Loucy (cell line): ENCODE data around the gene FHIT.

Experiments used
- H2AFZ ChIP-seq: fragments of 200-600 bp; sonication (generic); 2 replicates; pipeline ENCODE4 v1.6.0; 2016; ENCODE audit warnings: antibody characterized with exemption, mild to moderate bottlenecking, low read length, moderate library complexity
- H3F3A ChIP-seq: fragments of 200-600 bp; 2 replicates; pipeline ENCODE4 v1.6.0; 2016; ENCODE audit warnings: antibody characterized with exemption, low read depth, mild to moderate bottlenecking
- H3K27me3 ChIP-seq: fragments of 200-600 bp; sonication (generic); 2 replicates; pipeline ENCODE4 v1.6.1; 2014; ENCODE audit warnings: low read length, mild to moderate bottlenecking; ENCODE audit not compliant: insufficient read depth, poor library complexity, severe bottlenecking
- H3K36me3 ChIP-seq: fragments of 200-600 bp; sonication (generic); 2 replicates; pipeline ENCODE4 v1.6.1; 2016; ENCODE audit warnings: low read length; ENCODE audit not compliant: insufficient read depth
- H3K4me1 ChIP-seq: fragments of 200-600 bp; sonication (generic); 2 replicates; pipeline ENCODE4 v1.5.1; 2014; ENCODE audit warnings: low read length, mild to moderate bottlenecking; ENCODE audit not compliant: insufficient read depth, poor library complexity, severe bottlenecking
- H3K4me2 ChIP-seq: fragments of 200-600 bp; sonication (generic); 2 replicates; pipeline ENCODE4 v1.6.0; 2014; ENCODE audit warnings: antibody characterized with exemption, low read length, low read depth, mild to moderate bottlenecking; ENCODE audit not compliant: poor library complexity, severe bottlenecking
- H3K4me3 ChIP-seq: fragments of 200-600 bp; sonication (generic); 2 replicates; pipeline ENCODE4 v1.5.1; 2014; ENCODE audit warnings: low read length, mild to moderate bottlenecking, mixed read lengths; ENCODE audit not compliant: poor library complexity, severe bottlenecking
- H3K79me2 ChIP-seq: fragments of 200-600 bp; sonication (generic); 2 replicates; pipeline ENCODE4 v1.6.1; 2014; ENCODE audit warnings: low read length; ENCODE audit not compliant: insufficient read depth
- H3K9ac ChIP-seq: fragments of 200-600 bp; sonication (generic); 2 replicates; pipeline ENCODE4 v1.6.0; 2014; ENCODE audit warnings: mild to moderate bottlenecking, low read depth, low read length, moderate library complexity; ENCODE audit not compliant: poor library complexity, severe bottlenecking
- H3K9me2 ChIP-seq: fragments of 200-600 bp; sonication (generic); replicated peaks from 2 replicates; pipeline ENCODE4 v1.6.1; 2016; ENCODE audit warnings: low read depth, low read length, mixed read lengths
- H3K9me3 ChIP-seq: fragments of 200-600 bp; sonication (generic); 2 replicates; pipeline ENCODE4 v1.6.1; 2014; ENCODE audit warnings: mild to moderate bottlenecking, antibody characterized with exemption, low read length, low read depth; ENCODE audit not compliant: insufficient read depth
- H4K20me1 ChIP-seq: fragments of 200-600 bp; sonication (generic); 2 replicates; pipeline ENCODE4 v1.6.0; 2014; ENCODE audit warnings: antibody characterized with exemption, low read length, mild to moderate bottlenecking; ENCODE audit not compliant: insufficient read depth, poor library complexity, severe bottlenecking
- EZH2phosphoT487 ChIP-seq: fragments of 200-600 bp; IDR thresholded peaks from 2 replicates; pipeline ENCODE4 v1.6.1; 2018; ENCODE audit warnings: antibody characterized with exemption, mild to moderate bottlenecking, moderate library complexity, borderline replicate concordance
- TF ChIP-seq, protein P1 (sequence below): fragments of 200-600 bp; sonication (generic); conservative IDR thresholded peaks from 2 replicates; pipeline ENCODE4 v1.5.1; 2014; ENCODE audit warnings: mild to moderate bottlenecking, antibody characterized with exemption, low read length

The FHIT gene

GRCh38 chr3:60250206-60250605 lies 1001.0 kb downstream of the FHIT start:
- no peaks in the 10 kb centered on the region for H3K27me3 ChIP-seq
- no peaks in the 10 kb centered on the region for H3F3A ChIP-seq
- H3K9ac ChIP-seq: no peak overlapping the region
- no peaks in the 10 kb centered on the region for H3K4me1 ChIP-seq
- no peaks in the 10 kb centered on the region for H3K36me3 ChIP-seq
- no peaks in the 10 kb centered on the region for H3K9me3 ChIP-seq
- no peaks in the 10 kb centered on the region for H4K20me1 ChIP-seq
- H3K4me2 ChIP-seq: no peak overlapping the region
- TF ChIP-seq, protein P1, sequence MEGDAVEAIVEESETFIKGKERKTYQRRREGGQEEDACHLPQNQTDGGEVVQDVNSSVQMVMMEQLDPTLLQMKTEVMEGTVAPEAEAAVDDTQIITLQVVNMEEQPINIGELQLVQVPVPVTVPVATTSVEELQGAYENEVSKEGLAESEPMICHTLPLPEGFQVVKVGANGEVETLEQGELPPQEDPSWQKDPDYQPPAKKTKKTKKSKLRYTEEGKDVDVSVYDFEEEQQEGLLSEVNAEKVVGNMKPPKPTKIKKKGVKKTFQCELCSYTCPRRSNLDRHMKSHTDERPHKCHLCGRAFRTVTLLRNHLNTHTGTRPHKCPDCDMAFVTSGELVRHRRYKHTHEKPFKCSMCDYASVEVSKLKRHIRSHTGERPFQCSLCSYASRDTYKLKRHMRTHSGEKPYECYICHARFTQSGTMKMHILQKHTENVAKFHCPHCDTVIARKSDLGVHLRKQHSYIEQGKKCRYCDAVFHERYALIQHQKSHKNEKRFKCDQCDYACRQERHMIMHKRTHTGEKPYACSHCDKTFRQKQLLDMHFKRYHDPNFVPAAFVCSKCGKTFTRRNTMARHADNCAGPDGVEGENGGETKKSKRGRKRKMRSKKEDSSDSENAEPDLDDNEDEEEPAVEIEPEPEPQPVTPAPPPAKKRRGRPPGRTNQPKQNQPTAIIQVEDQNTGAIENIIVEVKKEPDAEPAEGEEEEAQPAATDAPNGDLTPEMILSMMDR: no peak
- TF ChIP-seq EZH2phosphoT487: no peak
- H3K79me2 ChIP-seq: no peaks in the 10 kb centered on the region
- H3K9me2 ChIP-seq: no peaks in the 10 kb centered on the region
- no peak overlapping the region for H2AFZ ChIP-seq
- no peak overlapping the region for H3K4me3 ChIP-seq

DNA sequence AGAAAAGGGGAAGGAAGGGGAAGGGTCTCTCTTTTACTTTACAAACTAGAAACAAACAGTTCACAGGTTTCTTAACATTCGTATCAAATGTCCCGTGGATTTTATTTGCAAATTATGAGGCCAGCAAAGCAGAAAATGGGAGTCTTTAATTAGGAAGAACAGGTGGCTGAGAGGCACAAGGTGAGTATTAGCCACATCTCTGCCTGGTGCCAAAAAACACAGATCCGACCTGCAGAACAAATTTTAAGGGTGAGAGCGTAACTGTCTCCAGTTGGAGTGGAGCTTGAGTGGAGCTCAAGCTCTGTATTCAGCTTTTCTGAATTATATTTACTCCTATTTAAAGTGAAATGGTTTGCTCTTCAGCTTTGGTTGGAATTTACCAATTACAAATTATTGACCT lies 1004.9 kb downstream of the FHIT start:
- Histone ChIP-seq H3K9me2 (no peaks in the 10 kb centered on the region), H3K4me1 (no peaks in the 10 kb centered on the region), H3K9ac (no peak overlapping the region), H3K79me2 (no peaks in the 10 kb centered on the region), H3F3A (no peaks in the 10 kb centered on the region), H2AFZ (no peak overlapping the region), H3K4me2 (no peak overlapping the region), H4K20me1 (no peaks in the 10 kb centered on the region), H3K9me3 (no peaks in the 10 kb centered on the region), H3K4me3 (no peak overlapping the region), H3K36me3 (no peaks in the 10 kb centered on the region), H3K27me3 (no peaks in the 10 kb centered on the region)
- TF ChIP-seq, protein P1: no peak
- no peak for TF ChIP-seq EZH2phosphoT487

- no peak overlapping the region for H3K4me3 ChIP-seq
- H3K4me2 ChIP-seq: no peak overlapping the region
- no peaks in the 10 kb centered on the region for H3K9me2 ChIP-seq
- TF ChIP-seq, protein P1: no peak
- no peak for TF ChIP-seq EZH2phosphoT487
- no peak overlapping the region for H2AFZ ChIP-seq
- H3K9ac ChIP-seq: no peak overlapping the region
- no peaks in the 10 kb centered on the region for H3K4me1 ChIP-seq
- H3F3A ChIP-seq: no peaks in the 10 kb centered on the region
- H3K27me3 ChIP-seq: no peaks in the 10 kb centered on the region
- no peaks in the 10 kb centered on the region for H3K79me2 ChIP-seq
- no peaks in the 10 kb centered on the region for H4K20me1 ChIP-seq
- no peaks in the 10 kb centered on the region for H3K9me3 ChIP-seq
- no peaks in the 10 kb centered on the region for H3K36me3 ChIP-seq
Measured at GRCh38 chr3:60243456-60243855, 1007.8 kb downstream of the FHIT start.
